IMR-90 (cell line): ENCODE measurements around the gene DGKB.

Source experiments
- CHD1 ChIP-seq: IDR thresholded peaks from 2 replicates; pipeline ENCODE4 v1.6.1; 2012; ENCODE audit warnings: low read depth, low read length, improper control_type of control experiment
- CTCF ChIP-seq: conservative IDR thresholded peaks from 2 replicates; pipeline ENCODE4 v1.5.1; 2012; ENCODE audit warnings: mild to moderate bottlenecking, low read depth, low read length, improper control_type of control experiment
- MAFK ChIP-seq: IDR thresholded peaks from 2 replicates; pipeline ENCODE4 v1.6.1; 2012; ENCODE audit warnings: low read depth, low read length, improper control_type of control experiment
- POLR2A ChIP-seq: IDR thresholded peaks from 2 replicates; pipeline ENCODE4 v1.6.1; 2012; ENCODE audit warnings: mild to moderate bottlenecking, low read depth, low read length
- RFX5 ChIP-seq: IDR thresholded peaks from 2 replicates; pipeline ENCODE4 v1.8.0; 2012; ENCODE audit warnings: low read depth, mild to moderate bottlenecking, low read length, moderate library complexity
- SMC3 ChIP-seq: fragments of 150-350 bp; IDR thresholded peaks from 2 replicates; pipeline ENCODE4 v1.6.1; 2016; ENCODE audit warnings: low read depth, mild to moderate bottlenecking, antibody characterized with exemption, low read length, moderate library complexity
- TF ChIP-seq, protein P1 (sequence below): fragments of 150-350 bp; IDR thresholded peaks from 2 replicates; pipeline ENCODE4 v1.6.1; 2016; ENCODE audit warnings: low read depth, mild to moderate bottlenecking, low read length, moderate library complexity, borderline replicate concordance

DNA sequence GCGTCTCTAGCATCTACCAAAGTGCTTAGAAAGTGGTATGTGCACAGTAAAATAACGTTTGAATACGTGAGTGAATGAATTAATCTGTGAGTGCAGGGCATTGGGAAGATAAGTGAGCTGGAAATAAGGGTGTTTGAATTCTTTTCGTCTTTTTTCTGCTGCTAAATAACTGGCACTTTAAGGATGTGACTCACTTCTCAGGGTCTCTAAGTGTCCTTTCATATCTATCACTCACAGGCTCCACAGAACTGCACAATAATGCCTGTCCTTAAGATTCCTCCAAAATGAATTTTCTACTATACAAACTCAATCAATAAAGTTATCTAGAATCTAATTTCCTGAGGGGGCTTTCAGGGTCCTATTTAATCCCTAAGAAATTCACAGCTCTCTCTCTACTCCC lies 3.2 kb upstream of the DGKB start:
- TF ChIP-seq SMC3 (no peak), RFX5 (no peak), CTCF (no peak), MAFK (no peak), POLR2A (no peak), CHD1 (no peak)
- TF ChIP-seq, protein P1, sequence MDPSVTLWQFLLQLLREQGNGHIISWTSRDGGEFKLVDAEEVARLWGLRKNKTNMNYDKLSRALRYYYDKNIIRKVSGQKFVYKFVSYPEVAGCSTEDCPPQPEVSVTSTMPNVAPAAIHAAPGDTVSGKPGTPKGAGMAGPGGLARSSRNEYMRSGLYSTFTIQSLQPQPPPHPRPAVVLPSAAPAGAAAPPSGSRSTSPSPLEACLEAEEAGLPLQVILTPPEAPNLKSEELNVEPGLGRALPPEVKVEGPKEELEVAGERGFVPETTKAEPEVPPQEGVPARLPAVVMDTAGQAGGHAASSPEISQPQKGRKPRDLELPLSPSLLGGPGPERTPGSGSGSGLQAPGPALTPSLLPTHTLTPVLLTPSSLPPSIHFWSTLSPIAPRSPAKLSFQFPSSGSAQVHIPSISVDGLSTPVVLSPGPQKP, result no peak
